ENCODE measurements around the gene GRM6. TPM values are rescaled to one million over a fixed set of nuclear protein-coding genes. Genes with fewer than 3 reads are reported as not detected.

Gene GRM6
- total RNA-seq (not detected), total RNA-seq (0 to 0.17 (median 0) reads per million in 172 experiments)
- not detected for polyA plus RNA-seq (2013, experiment 1 of 2)
- 0.01 TPM for polyA plus RNA-seq (2013, experiment 2 of 2)

- no peaks in the 10 kb centered on the region for H3K4me1 Mint-ChIP-seq (ENCODE audit: low read depth)
- H3K9me3 Mint-ChIP-seq = no peaks in the 10 kb centered on the region
- POLR2A ChIA-PET = no interaction called here
- CTCF ChIA-PET = no interaction called here
- no peak for TF ChIP-seq CTCF (IDR thresholded peaks at IDR 0.05)
- no peak within 1 kb of the TSS for H3K27ac ChIP-seq (ENCODE audit: low read depth in 1 of 2, low read length in 2 of 2)
- no peaks in the 10 kb centered on the region for H3K4me1 ChIP-seq (ENCODE audit: insufficient read depth, low read length)
- no peaks in the 10 kb centered on the region for H3K36me3 Mint-ChIP-seq (ENCODE audit: low read depth)
- H3K27me3 ChIP-seq (ENCODE audit: control insufficient read depth in 1 of 2, insufficient read depth in 2 of 2, low read length in 2 of 2) = peaks cover 20% of the 10 kb centered on the region in 2 experiments
- intact Hi-C loops (cut with DNase I, micrococcal nuclease) = no loop called here
- DNase-seq (no peak), ATAC-seq (ENCODE audit: poor library complexity) (no peak)
- H3K27ac Mint-ChIP-seq = no peak within 1 kb of the TSS
- H3K9me3 ChIP-seq (ENCODE audit: control insufficient read depth in 1 of 2, insufficient read depth in 1 of 2, low read length in 2 of 2) = peaks cover 5 to 76% of the 10 kb centered on the region in 2 experiments
- no peak within 1 kb of the TSS for H3K4me3 Mint-ChIP-seq
- no peaks in the 10 kb centered on the region for H3K36me3 ChIP-seq (ENCODE audit: insufficient read depth, low read length)
- peaks cover 43% of the 10 kb centered on the region for H3K27me3 Mint-ChIP-seq
- no peak within 1 kb of the TSS for H3K4me3 ChIP-seq (ENCODE audit: low read length)
Measured at GRCh38 chr5:178994580-178995340, at the start of gene GRM6. Gene GRM6, minus strand, starts transcription at chr5:178995320. Its CDS starts 376 bp downstream, at chr5:178994944.

- no peak overlapping the region for H3K27ac Mint-ChIP-seq
- Histone ChIP-seq H3K4me3 (ENCODE audit: low read length) (no peak overlapping the region), H3K27me3 (ENCODE audit: control insufficient read depth in 1 of 2, insufficient read depth in 2 of 2, low read length in 2 of 2) (peaks cover 0 to 2% of the 10 kb centered on the region in 2 experiments), H3K9me3 (ENCODE audit: control insufficient read depth in 1 of 2, insufficient read depth in 1 of 2, low read length in 2 of 2) (peaks cover 23 to 24% of the 10 kb centered on the region in 2 experiments), H3K4me1 (ENCODE audit: insufficient read depth, low read length) (no peaks in the 10 kb centered on the region), H3K27ac (ENCODE audit: low read depth in 1 of 2, low read length in 2 of 2) (no peak overlapping the region), H3K36me3 (ENCODE audit: insufficient read depth, low read length) (no peaks in the 10 kb centered on the region)
- peaks cover 30% of the 10 kb centered on the region for H3K36me3 Mint-ChIP-seq (ENCODE audit: low read depth)
- CTCF ChIA-PET = no interaction called here
- DNase-seq = no peak
- ATAC-seq (ENCODE audit: poor library complexity) = no peak
- intact Hi-C loops (cut with DNase I, micrococcal nuclease) = no loop called here
- POLR2A ChIA-PET = no interaction called here
- H3K27me3 Mint-ChIP-seq = peaks cover 6% of the 10 kb centered on the region
- TF ChIP-seq CTCF (IDR thresholded peaks at IDR 0.05) = no peak
- peaks cover 25% of the 10 kb centered on the region for H3K9me3 Mint-ChIP-seq
- no peak overlapping the region for H3K4me3 Mint-ChIP-seq
- no peaks in the 10 kb centered on the region for H3K4me1 Mint-ChIP-seq (ENCODE audit: low read depth)
Measured at GRCh38 chr5:179044765-179045164, 49.6 kb upstream of the GRM6 start.

- H3K9me3 Mint-ChIP-seq = peaks cover 32% of the 10 kb centered on the region
Measured at GRCh38 chr5:179033004-179033580, 38.0 kb upstream of the GRM6 start.

More at GRCh38 chr5:179033004-179033580, 38.0 kb upstream of the GRM6 start:
- Histone ChIP-seq H3K4me3 (ENCODE audit: low read length) (no peak overlapping the region), H3K27ac (ENCODE audit: low read depth in 1 of 2, low read length in 2 of 2) (no peak overlapping the region), H3K9me3 (ENCODE audit: control insufficient read depth in 1 of 2, insufficient read depth in 1 of 2, low read length in 2 of 2) (peaks cover 53 to 98% of the 10 kb centered on the region in 2 experiments), H3K27me3 (ENCODE audit: control insufficient read depth in 1 of 2, insufficient read depth in 2 of 2, low read length in 2 of 2) (no peaks in the 10 kb centered on the region), H3K36me3 (ENCODE audit: insufficient read depth, low read length) (peaks cover 52% of the 10 kb centered on the region), H3K4me1 (ENCODE audit: insufficient read depth, low read length) (no peaks in the 10 kb centered on the region)
- peaks cover 10% of the 10 kb centered on the region for H3K4me1 Mint-ChIP-seq (ENCODE audit: low read depth)
- no peak overlapping the region for H3K27ac Mint-ChIP-seq
- H3K27me3 Mint-ChIP-seq = no peaks in the 10 kb centered on the region
- intact Hi-C loops (cut with DNase I, micrococcal nuclease) = no loop called here
- POLR2A ChIA-PET = interaction anchor here (1.4 kb wide), 1 partner anchor 37 kb away, joined by 3 read pairs; no protein-coding TSS in a partner anchor
- DNase-seq (no peak), ATAC-seq (ENCODE audit: poor library complexity) (no peak)
- CTCF ChIA-PET = no interaction called here
- no peak overlapping the region for H3K4me3 Mint-ChIP-seq
- no peak for TF ChIP-seq CTCF (IDR thresholded peaks at IDR 0.05)
- H3K36me3 Mint-ChIP-seq (ENCODE audit: low read depth) = peaks cover 94% of the 10 kb centered on the region
